Measurements from ENCODE around the gene TRMT1. TPM values are rescaled to one million over a fixed set of nuclear protein-coding genes. Genes with fewer than 3 reads are reported as not detected.

The TRMT1 gene
- total RNA-seq, 1 experiment from 2014 or later: 36.5 TPM

- Mint-ChIP-seq H3K27ac (ENCODE audit: unreplicated experiment) (peak overlapping the region; percentile 97), H3K36me3 (ENCODE audit: insufficient read depth, unreplicated experiment) (peaks cover 58% of the 10 kb centered on the region), H3K4me3 (ENCODE audit: low read depth, unreplicated experiment) (peak overlapping the region; percentile 94), H3K4me1 (ENCODE audit: low read depth, unreplicated experiment) (peaks cover 14% of the 10 kb centered on the region), H3K9me3 (ENCODE audit: low read depth, unreplicated experiment) (no peaks in the 10 kb centered on the region), H3K27me3 (ENCODE audit: unreplicated experiment) (peaks cover 15% of the 10 kb centered on the region)
- intact Hi-C loops (cut with micrococcal nuclease; ENCODE audit: unreplicated experiment): no loop called here
- peak; percentile 85 for DNase-seq
- BruUV-seq (replicated peaks): no TSS peak
- CTCF ChIA-PET: interaction anchor here (0.5 to 1.2 kb wide), 5 partner anchors 11 to 1786 kb away, joined by 3 to 5 read pairs (median 4); no protein-coding TSS in a partner anchor
- TF ChIP-seq CTCF (IDR thresholded peaks at IDR 0.05; ENCODE audit: unreplicated experiment): no peak
Measured at GRCh38 chr19:13155472-13156359, 39.2 kb upstream of the TRMT1 start.

- TF ChIP-seq CTCF (IDR thresholded peaks at IDR 0.05; ENCODE audit: unreplicated experiment): no peak
- Mint-ChIP-seq H3K27me3 (ENCODE audit: unreplicated experiment) (peaks cover 15% of the 10 kb centered on the region), H3K4me3 (ENCODE audit: low read depth, unreplicated experiment) (peak overlapping the region; percentile 94), H3K9me3 (ENCODE audit: low read depth, unreplicated experiment) (no peaks in the 10 kb centered on the region), H3K27ac (ENCODE audit: unreplicated experiment) (peak overlapping the region; percentile 97), H3K36me3 (ENCODE audit: insufficient read depth, unreplicated experiment) (peaks cover 66% of the 10 kb centered on the region), H3K4me1 (ENCODE audit: low read depth, unreplicated experiment) (peaks cover 14% of the 10 kb centered on the region)
- CTCF ChIA-PET: interaction anchor here (0.5 to 1.2 kb wide), 5 partner anchors 12 to 1785 kb away, joined by 3 to 5 read pairs (median 4); no protein-coding TSS in a partner anchor
- intact Hi-C loops (cut with micrococcal nuclease; ENCODE audit: unreplicated experiment): no loop called here
- BruUV-seq (replicated peaks): no TSS peak
- peak; percentile 89 for DNase-seq
Measured at GRCh38 chr19:13154911-13155471, 38.5 kb upstream of the TRMT1 start.

- CTCF ChIA-PET: interaction anchor here (1.0 kb wide), 1 partner anchor 106 kb away, joined by 5 read pairs; no protein-coding TSS in a partner anchor
- H3K27me3 Mint-ChIP-seq (ENCODE audit: unreplicated experiment): peaks cover 15% of the 10 kb centered on the region
Measured at GRCh38 chr19:13154241-13154778, 37.8 kb upstream of the TRMT1 start.

More at GRCh38 chr19:13154241-13154778, 37.8 kb upstream of the TRMT1 start:
- Mint-ChIP-seq H3K4me3 (ENCODE audit: low read depth, unreplicated experiment) (peak overlapping the region; percentile 94), H3K4me1 (ENCODE audit: low read depth, unreplicated experiment) (peaks cover 14% of the 10 kb centered on the region), H3K9me3 (ENCODE audit: low read depth, unreplicated experiment) (no peaks in the 10 kb centered on the region), H3K27ac (ENCODE audit: unreplicated experiment) (peak overlapping the region; percentile 97), H3K36me3 (ENCODE audit: insufficient read depth, unreplicated experiment) (peaks cover 72% of the 10 kb centered on the region)
- DNase-seq: no peak
- intact Hi-C loops (cut with micrococcal nuclease; ENCODE audit: unreplicated experiment): no loop called here
- TF ChIP-seq CTCF (IDR thresholded peaks at IDR 0.05; ENCODE audit: unreplicated experiment): no peak
- no TSS peak for BruUV-seq (replicated peaks)
